Fibroblast of lung (primary cell): ENCODE results near the gene SLX9.

ENCODE experiments used
- CTCF ChIP-seq, 2 donors: IDR thresholded peaks in 1 of 2; conservative IDR thresholded peaks in 1 of 2; 1 replicate in 1 of 2; 2 replicates in 1 of 2; pipeline ENCODE4 v1.5.1; 2011 to 2012; ENCODE audit warnings: low read length in 2 of 2, control low read depth in 1 of 2, inconsistent platforms in 1 of 2, low read depth in 1 of 2, mild to moderate bottlenecking in 1 of 2
- EZH2 ChIP-seq: IDR thresholded peaks from 2 replicates; pipeline ENCODE4 v1.5.1; 2012; ENCODE audit warnings: low read length, control low read depth, mild to moderate bottlenecking; ENCODE audit errors: missing control alignments

DNA sequence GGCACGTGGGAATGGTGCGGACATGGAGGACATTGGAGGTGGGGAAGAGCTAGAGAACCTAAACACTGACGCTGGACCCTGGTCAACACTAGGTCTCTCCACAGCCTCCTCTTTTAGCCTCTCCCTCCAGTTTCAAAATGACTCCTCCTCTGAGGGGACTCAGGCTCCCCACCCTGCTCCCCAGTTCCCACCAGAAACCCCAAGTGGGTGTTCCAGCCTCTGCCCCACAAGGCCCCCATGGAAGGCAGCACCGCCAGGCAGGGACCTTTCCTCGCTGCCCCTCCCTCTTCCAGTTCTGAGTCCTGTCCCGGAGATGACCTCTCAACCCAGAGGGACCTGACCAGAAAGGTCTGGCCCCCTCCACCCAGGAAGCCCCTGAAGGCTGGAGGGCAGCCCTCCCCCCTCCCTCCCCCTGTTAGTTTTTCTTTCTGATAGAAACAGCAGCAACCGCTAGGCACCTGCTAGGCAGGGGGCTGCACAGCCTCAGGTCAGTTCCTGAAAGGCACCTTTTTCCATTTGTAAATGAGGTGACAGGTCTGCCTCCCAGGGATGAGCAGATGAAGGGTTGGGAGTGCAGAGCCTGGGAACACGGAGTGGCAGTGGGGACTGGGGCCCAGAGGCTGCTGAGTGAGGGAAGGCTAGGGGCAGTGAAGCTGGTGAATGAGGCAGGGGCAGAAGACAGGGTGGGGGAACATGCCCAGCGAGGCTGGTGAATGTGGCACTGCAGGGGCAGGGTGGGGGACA is 9.9 kb upstream of the SLX9 start:
- TF ChIP-seq CTCF (conservative IDR thresholded peaks at IDR 0.05 in 1 of 2, IDR thresholded peaks at IDR 0.05 in 1 of 2; ENCODE audit: low read depth in 1 of 2, low read length in 2 of 2) = no peak
- TF ChIP-seq EZH2 = no peak
